Naive thymus-derived CD8-positive, alpha-beta T cell (primary cell): ENCODE data around the gene POU2F2. TPM values are rescaled to one million over a fixed set of nuclear protein-coding genes. Genes with fewer than 3 reads are reported as not detected.

Experiments used
- ATAC-seq, 2 donors: fragments of 150-1000 bp; cut with Tn5 transposase in 1 of 2; sonication (Bioruptor Pico), chemical (Tn5 transposase) in 1 of 2; 1 replicate in 1 of 2; 2 replicates in 1 of 2; pipeline ENCODE4 v1.10.0; 2021; ENCODE audit warnings: mild to moderate bottlenecking in 2 of 2, moderate library complexity in 2 of 2
- POLR2A ChIA-PET: fragments of 350-600 bp; sonication (Branson Sonifier 250); formaldehyde crosslinking; loops from one replicate; lab custom pipeline; 2021; ENCODE audit warnings: antibody characterized with exemption; lab: Charles Lee
- DNase-seq, 10 donors: peaks; one replicate each; pipeline versions ENCODE4 v3.0.0 to v3.0.0-alpha.2; 2020 to 2022
- H3K27ac Mint-ChIP-seq, 10 donors: one replicate each; pipeline ENCODE4 v1.8.0; 2020 to 2022; ENCODE audit warnings: mild to moderate bottlenecking in 10 of 10, mixed read lengths in 10 of 10, moderate library complexity in 4 of 10, inconsistent platforms in 1 of 10
- H3K27me3 Mint-ChIP-seq, 5 donors: one replicate each; pipeline ENCODE4 v1.8.0; 2021 to 2022; ENCODE audit warnings: mixed read lengths in 5 of 5
- H3K36me3 Mint-ChIP-seq, 3 donors: one replicate each; pipeline ENCODE4 v1.8.0; 2020 to 2022; ENCODE audit warnings: mixed read lengths in 3 of 3, mild to moderate bottlenecking in 2 of 3, inconsistent platforms in 1 of 3
- H3K4me1 Mint-ChIP-seq, 4 donors: one replicate each; pipeline ENCODE4 v1.8.0; 2021 to 2022; ENCODE audit warnings: mixed read lengths in 4 of 4
- H3K4me3 Mint-ChIP-seq, 10 donors: one replicate each; pipeline ENCODE4 v1.8.0; 2020 to 2022; ENCODE audit warnings: mild to moderate bottlenecking in 10 of 10, mixed read lengths in 10 of 10, moderate library complexity in 6 of 10, inconsistent platforms in 1 of 10
- H3K9me3 Mint-ChIP-seq, 9 donors: one replicate each; pipeline ENCODE4 v1.8.0; 2020 to 2022; ENCODE audit warnings: mixed read lengths in 9 of 9, mild to moderate bottlenecking in 3 of 9, inconsistent platforms in 1 of 9, moderate library complexity in 1 of 9
- polyA plus RNA-seq, 3 donors: library from polyadenylated mRNA; unstranded; fragments of 300-500 nt; fragmentation: Illumina TruSeq; gene quantifications; one replicate each; pipeline ENCODE4 v1.2.3, GENCODE V29; 2021
- total RNA-seq, 8 experiments: library from RNA in 2 of 8; stranded (reverse) in 2 of 8; gene quantifications; one replicate each; pipeline ENCODE4 v1.2.3 and lab custom pipeline; 2021 to 2026

Gene POU2F2
- total and polyA plus RNA-seq, 5 experiments from 2014 or later = 2.4 to 88.5 (median 6.6) TPM

GRCh38 chr19:42132851-42133528 lies 744 bp upstream of the POU2F2 start:
- H3K27me3 Mint-ChIP-seq = no peaks in the 10 kb centered on the region
- ATAC-seq = peak; percentile 59 to 65
- peak overlapping the region; percentile 82 to 96 (median 90) for H3K4me3 Mint-ChIP-seq
- DNase-seq = peak; percentile 72 to 91 (median 88)
- peaks cover 0 to 13% (median 2%) of the 10 kb centered on the region in 3 donors for H3K36me3 Mint-ChIP-seq
- peak overlapping the region; percentile 75 to 98 (median 92) for H3K27ac Mint-ChIP-seq
- POLR2A ChIA-PET = interaction anchor here (0.7 to 4.9 kb wide), 23 partner anchors 8 to 192 kb away, joined by 3 to 40 read pairs (median 6); partner anchors contain the start of genes DEDD2, GSK3A, PAFAH1B3 and PRR19
- H3K4me1 Mint-ChIP-seq = peaks cover 50 to 79% (median 78%) of the 10 kb centered on the region in 4 donors
- H3K9me3 Mint-ChIP-seq = no peaks in the 10 kb centered on the region

- POLR2A ChIA-PET = interaction anchor here (0.6 to 4.9 kb wide), 11 partner anchors 11 to 150 kb away, joined by 3 to 40 read pairs (median 6); partner anchors contain the start of gene DEDD2
- no peak for ATAC-seq
- Mint-ChIP-seq H3K9me3 (no peaks in the 10 kb centered on the region), H3K4me3 (peak overlapping the region; percentile 82 to 96 (median 90)), H3K4me1 (peaks cover 58 to 87% (median 84%) of the 10 kb centered on the region in 4 donors), H3K36me3 (peaks cover 0 to 6% (median 0%) of the 10 kb centered on the region in 3 donors), H3K27ac (peak overlapping the region; percentile 75 to 98 (median 90)), H3K27me3 (no peaks in the 10 kb centered on the region)
- no peak for DNase-seq
Measured at GRCh38 chr19:42131149-42132029, 857 bp downstream of the POU2F2 start.

- Mint-ChIP-seq H3K4me1 (peaks cover 62 to 86% (median 84%) of the 10 kb centered on the region in 4 donors), H3K4me3 (peak overlapping the region; percentile 7 to 96 (median 82)), H3K9me3 (no peaks in the 10 kb centered on the region), H3K27me3 (no peaks in the 10 kb centered on the region), H3K36me3 (peaks cover 0 to 7% (median 2%) of the 10 kb centered on the region in 3 donors), H3K27ac (peak overlapping the region; percentile 42 to 85 (median 77))
- no peak for DNase-seq
- POLR2A ChIA-PET = no interaction called here
- no peak for ATAC-seq
Measured at GRCh38 chr19:42130254-42130573, 2.0 kb downstream of the POU2F2 start.

- H3K36me3 Mint-ChIP-seq = peaks cover 0 to 11% (median 2%) of the 10 kb centered on the region in 3 donors
- H3K9me3 Mint-ChIP-seq = no peaks in the 10 kb centered on the region
- no peaks in the 10 kb centered on the region for H3K27me3 Mint-ChIP-seq
- POLR2A ChIA-PET = interaction anchor here (0.6 to 0.7 kb wide), 2 partner anchors 156 to 184 kb away, joined by 3 to 4 read pairs; no protein-coding TSS in a partner anchor
- DNase-seq (no peak), ATAC-seq (no peak)
- peak overlapping the region; percentile 49 to 87 (median 80) for H3K27ac Mint-ChIP-seq
- peaks cover 61 to 87% (median 85%) of the 10 kb centered on the region in 4 donors for H3K4me1 Mint-ChIP-seq
- peak overlapping the region in 9 of 10 donors; percentile 7 to 96 (median 82) for H3K4me3 Mint-ChIP-seq
Measured at GRCh38 chr19:42129399-42130253, 2.6 kb downstream of the POU2F2 start.

GRCh38 chr19:42126574-42126973 lies 5.7 kb downstream of the POU2F2 start:
- POLR2A ChIA-PET = interaction anchor here (1.0 kb wide), 1 partner anchor 9 kb away, joined by 3 read pairs; no protein-coding TSS in a partner anchor
- Mint-ChIP-seq H3K36me3 (peaks cover 0 to 15% (median 2%) of the 10 kb centered on the region in 3 donors), H3K27me3 (no peaks in the 10 kb centered on the region), H3K27ac (peak overlapping the region; percentile 57 to 97 (median 80)), H3K4me1 (peaks cover 60 to 91% (median 86%) of the 10 kb centered on the region in 4 donors), H3K4me3 (peak overlapping the region in 3 of 10 donors; percentile 15 to 21 (median 20)), H3K9me3 (no peaks in the 10 kb centered on the region)
- ATAC-seq = no peak
- DNase-seq = no peak

- Mint-ChIP-seq H3K27me3 (no peaks in the 10 kb centered on the region), H3K4me3 (peak overlapping the region in 3 of 10 donors; percentile 24 to 31 (median 29)), H3K4me1 (peaks cover 58 to 94% (median 87%) of the 10 kb centered on the region in 4 donors), H3K27ac (peak overlapping the region; percentile 22 to 97 (median 86)), H3K36me3 (peaks cover 0 to 19% (median 2%) of the 10 kb centered on the region in 3 donors), H3K9me3 (no peaks in the 10 kb centered on the region)
- ATAC-seq = no peak
- DNase-seq = no peak
- POLR2A ChIA-PET = interaction anchor here (0.9 to 1.6 kb wide), 2 partner anchors 11 to 15 kb away, joined by 3 to 5 read pairs; no protein-coding TSS in a partner anchor
Measured at GRCh38 chr19:42125536-42125935, 6.7 kb downstream of the POU2F2 start.

GRCh38 chr19:42124386-42124901 lies 7.8 kb downstream of the POU2F2 start:
- Mint-ChIP-seq H3K27ac (peak overlapping the region; percentile 38 to 98 (median 80)), H3K9me3 (no peaks in the 10 kb centered on the region), H3K4me1 (peaks cover 48 to 91% (median 77%) of the 10 kb centered on the region in 4 donors), H3K27me3 (no peaks in the 10 kb centered on the region), H3K36me3 (peaks cover 0 to 19% (median 2%) of the 10 kb centered on the region in 3 donors), H3K4me3 (peak overlapping the region in 4 of 10 donors; percentile 4 to 44 (median 20))
- POLR2A ChIA-PET = interaction anchor here (0.7 to 1.6 kb wide), 4 partner anchors 14 to 299 kb away, joined by 4 to 5 read pairs (median 5); partner anchors contain the start of gene ZNF574
- DNase-seq (no peak), ATAC-seq (no peak)

GRCh38 chr19:42123765-42124164 lies 8.5 kb downstream of the POU2F2 start:
- POLR2A ChIA-PET = interaction anchor here (0.6 to 6.0 kb wide), 6 partner anchors 9 to 348 kb away, joined by 3 to 40 read pairs (median 4); partner anchors contain the start of genes POU2F2 and ZNF574
- Mint-ChIP-seq H3K9me3 (no peaks in the 10 kb centered on the region), H3K27me3 (no peaks in the 10 kb centered on the region), H3K4me1 (peaks cover 42 to 91% (median 70%) of the 10 kb centered on the region in 4 donors), H3K4me3 (peak overlapping the region; percentile 23 to 93 (median 72)), H3K27ac (peak overlapping the region; percentile 88 to 98 (median 95)), H3K36me3 (peaks cover 0 to 23% (median 2%) of the 10 kb centered on the region in 3 donors)
- ATAC-seq = no peak
- DNase-seq = no peak

GRCh38 chr19:42122691-42123607 lies 9.3 kb downstream of the POU2F2 start:
- peaks cover 36 to 90% (median 63%) of the 10 kb centered on the region in 4 donors for H3K4me1 Mint-ChIP-seq
- peak overlapping the region; percentile 58 to 93 (median 80) for H3K4me3 Mint-ChIP-seq
- peaks cover 0 to 24% (median 2%) of the 10 kb centered on the region in 3 donors for H3K36me3 Mint-ChIP-seq
- POLR2A ChIA-PET = interaction anchor here (0.5 to 6.0 kb wide), 9 partner anchors 10 to 348 kb away, joined by 3 to 40 read pairs (median 3); partner anchors contain the start of genes POU2F2 and ZNF574
- peak overlapping the region; percentile 88 to 98 (median 95) for H3K27ac Mint-ChIP-seq
- DNase-seq (no peak), ATAC-seq (peak; percentile 31 to 43)
- no peaks in the 10 kb centered on the region for H3K9me3 Mint-ChIP-seq
- no peaks in the 10 kb centered on the region for H3K27me3 Mint-ChIP-seq

GRCh38 chr19:42121656-42122069 lies 10.6 kb downstream of the POU2F2 start:
- H3K4me3 Mint-ChIP-seq = peak overlapping the region; percentile 62 to 93 (median 79)
- peak overlapping the region; percentile 82 to 97 (median 92) for H3K27ac Mint-ChIP-seq
- peak; percentile 86 to 87 for ATAC-seq
- no peaks in the 10 kb centered on the region for H3K27me3 Mint-ChIP-seq
- POLR2A ChIA-PET = interaction anchor here (0.9 to 6.0 kb wide), 3 partner anchors 11 to 160 kb away, joined by 4 to 40 read pairs (median 4); partner anchors contain the start of gene POU2F2
- H3K36me3 Mint-ChIP-seq = peaks cover 0 to 35% (median 2%) of the 10 kb centered on the region in 3 donors
- peaks cover 31 to 82% (median 53%) of the 10 kb centered on the region in 4 donors for H3K4me1 Mint-ChIP-seq
- DNase-seq = peak in 9 of 10 donors; percentile 20 to 86 (median 52)
- no peaks in the 10 kb centered on the region for H3K9me3 Mint-ChIP-seq
